Mammary epithelial cell (primary cell): Measurements from ENCODE around the gene COQ4.

Experiments used
- CTCF ChIP-seq, 2 donors: IDR thresholded peaks in 1 of 2; conservative IDR thresholded peaks in 1 of 2; 2 replicates each; pipeline ENCODE4 v1.5.1; 2011 to 2012; ENCODE audit warnings: inconsistent platforms in 2 of 2, low read length in 2 of 2, mild to moderate bottlenecking in 2 of 2, control low read depth in 1 of 2, low read depth in 1 of 2; ENCODE audit not compliant: insufficient read depth in 1 of 2; ENCODE audit errors: extremely low read depth in 1 of 2
- EZH2 ChIP-seq: IDR thresholded peaks from 2 replicates; pipeline ENCODE4 v1.6.1; 2012; ENCODE audit warnings: low read length, inconsistent platforms, borderline replicate concordance

- no peak for TF ChIP-seq CTCF (conservative IDR thresholded peaks at IDR 0.05 in 1 of 2, IDR thresholded peaks at IDR 0.05 in 1 of 2; ENCODE audit: extremely low read depth in 1 of 2, insufficient read depth in 1 of 2, low read depth in 1 of 2, low read length in 2 of 2)
- no peak for TF ChIP-seq EZH2
Measured at GRCh38 chr9:128286440-128286839, 36.2 kb upstream of the COQ4 start.
